ENCODE results near the gene SERPINB6.
A peak's percentile ranks its signal among the peaks of the same experiment; 100 is the strongest.
"Not testable (repeated sequence)": the region's sequence is repeated elsewhere in the genome, so short reads cannot be mapped to it uniquely, and the experiment has no call there.

The SERPINB6 gene

GRCh38 chr6:2935566-2936291, 35.6 kb downstream of the SERPINB6 start:
- ATAC-seq = no peak

GRCh38 chr6:2934057-2934456, 37.3 kb downstream of the SERPINB6 start:
- ATAC-seq = no peak

GRCh38 chr6:2932911-2933310, 38.5 kb downstream of the SERPINB6 start:
- ATAC-seq = not testable (repeated sequence)

GRCh38 chr6:2931970-2932748, 39.2 kb downstream of the SERPINB6 start:
- peak; percentile 79 to 88 for ATAC-seq

GRCh38 chr6:2931055-2931454, 40.3 kb downstream of the SERPINB6 start:
- ATAC-seq = no peak

GRCh38 chr6:2927931-2928330, 43.4 kb downstream of the SERPINB6 start:
- not testable (repeated sequence) for ATAC-seq

- ATAC-seq = not testable (repeated sequence)
Measured at GRCh38 chr6:2925842-2926747, 45.3 kb downstream of the SERPINB6 start.

GRCh38 chr6:2921520-2922115, 49.7 kb downstream of the SERPINB6 start:
- ATAC-seq = no peak

GRCh38 chr6:2920671-2921112, 50.7 kb downstream of the SERPINB6 start:
- ATAC-seq = no peak

- ATAC-seq = no peak
Measured at GRCh38 chr6:2919886-2920285, 51.5 kb downstream of the SERPINB6 start.

- ATAC-seq = peak in 1 of 2 donors; percentile 24
Measured at GRCh38 chr6:2919401-2919800, 52.0 kb downstream of the SERPINB6 start.

- peak; percentile 51 to 61 for ATAC-seq
Measured at GRCh38 chr6:2918936-2919335, 52.4 kb downstream of the SERPINB6 start.

GRCh38 chr6:2917801-2918445, 53.4 kb downstream of the SERPINB6 start:
- no peak for ATAC-seq

- ATAC-seq = no peak
Measured at GRCh38 chr6:2917065-2917464, 54.3 kb downstream of the SERPINB6 start.

GRCh38 chr6:2916158-2916925, 55.0 kb downstream of the SERPINB6 start:
- no peak for ATAC-seq

- ATAC-seq = no peak
Measured at GRCh38 chr6:2915150-2915549, 56.2 kb downstream of the SERPINB6 start.

- ATAC-seq = no peak
Measured at GRCh38 chr6:2914318-2914660, 57.1 kb downstream of the SERPINB6 start.

- ATAC-seq = no peak
Measured at GRCh38 chr6:2913621-2914317, 57.6 kb downstream of the SERPINB6 start.

- peak in 1 of 2 donors; percentile 17 for ATAC-seq
Measured at GRCh38 chr6:2911171-2911570, 60.2 kb downstream of the SERPINB6 start.

- ATAC-seq = peak in 1 of 2 donors; percentile 54
Measured at GRCh38 chr6:2909718-2910117, 61.6 kb downstream of the SERPINB6 start.
